NCI-H1694 treated with DMSO at 0.1 percent for 48 hours (cell line): ENCODE results near the gene ARPP21.
A peak's percentile ranks its signal among the peaks of the same experiment; 100 is the strongest.

Source experiments
- DNase-seq: peaks from one replicate; lab custom pipeline; 2025; lab: John Stamatoyannopoulos, UW

ARPP21 gene

GRCh38 chr3:35641920-35642527, 2.7 kb downstream of the ARPP21 start:
- no peak for DNase-seq

DNA sequence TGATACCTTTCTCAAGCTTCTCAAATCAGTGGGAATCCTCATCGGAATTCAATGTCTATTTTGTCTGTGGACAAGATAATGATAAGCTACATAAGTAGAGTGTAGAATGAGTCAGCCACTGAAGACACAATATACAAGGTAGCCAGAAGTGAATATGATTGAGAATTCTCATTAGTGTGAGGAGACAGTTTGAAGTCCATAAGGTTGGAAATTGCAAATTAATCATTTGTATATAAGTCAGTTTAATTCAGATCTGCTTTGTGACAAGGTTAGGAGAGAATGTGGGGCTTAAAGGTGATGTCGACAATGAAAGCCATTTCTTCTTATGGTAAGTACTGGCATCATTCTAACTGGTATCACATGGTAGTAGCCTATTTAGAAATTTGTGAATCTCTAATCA, 4.2 kb downstream of the ARPP21 start:
- no peak for DNase-seq

- no peak for DNase-seq
Observed at GRCh38 chr3:35644451-35644850, 5.1 kb downstream of the ARPP21 start.

DNA sequence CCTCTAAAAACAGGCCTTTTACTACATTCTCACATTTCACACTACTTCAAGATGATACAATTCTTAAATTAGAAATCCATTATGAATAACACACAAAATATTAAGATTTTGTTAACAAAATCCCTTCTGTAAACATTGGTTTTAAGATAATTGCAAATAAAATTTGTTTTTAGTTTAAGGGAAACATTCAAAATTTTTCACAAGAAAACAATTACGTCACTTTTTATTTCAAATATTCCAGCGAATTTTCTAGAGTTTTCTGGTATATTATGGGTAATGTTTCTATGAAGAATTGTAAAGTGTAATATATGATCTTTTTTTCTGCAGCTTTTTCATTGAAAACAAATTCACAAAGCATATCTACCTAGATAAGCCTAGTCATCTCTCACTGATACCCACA, 5.9 kb downstream of the ARPP21 start:
- no peak for DNase-seq

- DNase-seq, result no peak
Observed at GRCh38 chr3:35646081-35646480, 6.8 kb downstream of the ARPP21 start.

- no peak for DNase-seq
Observed at GRCh38 chr3:35647461-35647860, 8.1 kb downstream of the ARPP21 start.

DNA sequence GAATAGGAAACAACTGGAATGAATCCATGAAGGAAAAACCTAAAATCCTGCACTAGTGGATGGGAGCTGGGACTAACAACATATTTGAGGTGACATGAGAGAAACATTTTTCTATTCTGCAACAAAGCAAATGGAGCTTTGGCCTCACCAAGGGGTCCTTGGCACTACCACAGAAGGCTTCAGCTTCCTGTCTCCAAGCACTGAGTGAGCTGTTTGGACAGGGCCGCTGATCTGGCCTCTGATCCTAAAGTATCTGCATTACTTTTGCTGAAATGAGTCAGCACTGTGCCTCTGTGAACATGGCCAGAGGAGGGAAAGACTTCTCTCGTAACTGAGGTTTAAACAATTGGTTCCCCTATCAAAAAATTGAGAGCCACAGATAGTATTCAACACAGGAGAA, 9.0 kb downstream of the ARPP21 start:
- no peak for DNase-seq

GRCh38 chr3:35649405-35649804, 10.1 kb downstream of the ARPP21 start:
- no peak for DNase-seq

DNA sequence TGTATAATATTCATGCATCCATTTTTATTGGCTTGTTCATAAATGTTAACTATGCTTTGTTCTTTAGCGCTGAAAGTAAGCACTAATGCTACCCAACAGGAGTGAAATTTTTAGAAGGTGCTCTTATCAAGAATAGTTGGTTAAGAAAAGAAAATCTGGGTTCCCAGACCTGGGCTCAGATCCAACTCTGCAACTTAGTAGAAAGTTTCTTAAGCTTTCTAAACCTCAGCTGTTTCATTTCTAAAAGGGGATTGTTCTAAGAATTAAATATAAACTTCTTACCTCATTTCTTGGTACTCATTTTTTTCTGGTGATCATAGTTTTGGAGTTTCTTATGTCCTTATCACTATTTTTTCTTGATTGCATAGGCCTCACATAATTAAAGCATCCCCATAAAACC, 12.1 kb downstream of the ARPP21 start:
- DNase-seq, result no peak

DNA sequence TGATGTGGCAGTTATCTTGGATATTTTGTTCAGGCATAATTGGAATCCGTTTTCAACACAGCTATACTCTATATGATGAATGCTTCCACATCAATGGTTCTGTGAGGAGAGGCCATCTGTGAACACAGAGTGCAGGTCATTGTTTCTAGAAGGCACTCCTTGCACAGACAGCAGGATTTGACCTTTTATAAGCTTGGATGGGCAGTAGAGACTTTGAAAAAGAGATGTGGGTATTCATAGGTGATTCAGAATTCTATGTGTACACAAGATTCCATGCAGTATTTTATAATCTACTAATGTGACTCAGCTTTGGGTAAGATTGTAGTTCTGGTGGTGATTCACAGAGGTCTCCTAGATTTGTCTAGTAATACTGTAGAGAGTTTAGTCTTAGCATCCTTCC, 12.5 kb downstream of the ARPP21 start:
- peak; percentile 3 for DNase-seq

- no peak for DNase-seq
Observed at GRCh38 chr3:35653347-35653746, 14.0 kb downstream of the ARPP21 start.

- no peak for DNase-seq
Observed at GRCh38 chr3:35654476-35654875, 15.2 kb downstream of the ARPP21 start.

DNA sequence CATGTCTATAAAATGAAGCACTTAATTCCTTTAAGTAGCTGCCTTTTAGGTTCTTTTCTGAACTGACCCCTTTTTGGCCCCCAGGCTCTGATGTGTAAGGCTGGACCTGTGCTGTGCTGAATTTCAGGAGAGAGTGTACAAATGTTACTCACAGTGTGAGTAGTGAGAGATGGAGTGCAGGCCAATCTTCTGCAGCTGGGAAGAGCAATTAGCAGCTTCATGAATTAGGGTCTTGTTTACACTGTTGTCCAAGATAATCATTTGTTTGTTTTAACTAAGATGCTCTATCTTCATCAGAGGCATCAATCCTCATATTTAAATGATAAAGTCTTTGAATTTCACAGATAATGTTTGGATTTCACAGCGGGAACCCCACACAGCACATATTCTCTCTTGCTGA, 19.4 kb downstream of the ARPP21 start:
- no peak for DNase-seq

GRCh38 chr3:35659768-35660167, 20.4 kb downstream of the ARPP21 start:
- no peak for DNase-seq

DNA sequence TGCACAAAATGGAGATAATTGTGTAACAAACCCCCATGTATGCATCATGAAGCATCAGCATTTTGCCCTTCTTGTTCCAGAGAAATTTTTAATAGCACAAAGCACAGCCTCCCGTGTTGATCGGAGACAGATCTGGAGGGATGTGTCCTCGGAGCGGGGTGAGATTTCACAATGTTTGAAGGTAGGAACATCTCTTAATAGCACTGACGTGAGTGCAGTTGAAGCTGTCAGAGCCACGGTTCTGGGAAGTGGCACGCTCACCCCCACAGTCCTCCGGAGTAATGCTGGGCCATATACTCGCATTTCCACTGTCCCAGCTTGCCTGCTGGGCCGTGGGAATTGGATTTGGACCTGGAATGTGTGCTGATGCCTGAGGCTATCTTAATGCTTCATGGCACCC, 24.1 kb downstream of the ARPP21 start:
- no peak for DNase-seq

DNA sequence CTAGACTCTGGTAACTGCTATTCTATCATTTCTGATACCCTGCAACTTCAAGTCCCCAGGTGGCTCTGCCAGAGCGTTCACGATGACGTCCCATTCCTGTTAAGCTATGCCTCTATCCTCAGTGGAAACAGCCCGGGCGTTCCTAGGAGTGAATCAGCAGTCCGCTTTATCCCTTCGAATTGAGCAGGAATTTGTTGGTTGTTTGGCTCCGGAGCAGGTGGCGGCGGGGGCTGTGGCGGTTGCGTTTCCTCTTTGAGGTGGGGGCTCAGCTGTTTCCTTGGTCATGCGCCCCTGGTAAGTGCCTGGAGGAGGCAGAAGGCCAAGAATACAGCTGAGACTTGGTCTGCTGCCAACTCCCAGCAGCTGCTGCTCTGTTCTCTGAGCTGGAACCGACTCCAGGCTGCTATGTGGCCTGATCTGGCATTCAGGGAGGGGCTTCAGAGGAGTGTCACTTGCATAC, 25.2 kb downstream of the ARPP21 start:
- peak; percentile 81 for DNase-seq

DNA sequence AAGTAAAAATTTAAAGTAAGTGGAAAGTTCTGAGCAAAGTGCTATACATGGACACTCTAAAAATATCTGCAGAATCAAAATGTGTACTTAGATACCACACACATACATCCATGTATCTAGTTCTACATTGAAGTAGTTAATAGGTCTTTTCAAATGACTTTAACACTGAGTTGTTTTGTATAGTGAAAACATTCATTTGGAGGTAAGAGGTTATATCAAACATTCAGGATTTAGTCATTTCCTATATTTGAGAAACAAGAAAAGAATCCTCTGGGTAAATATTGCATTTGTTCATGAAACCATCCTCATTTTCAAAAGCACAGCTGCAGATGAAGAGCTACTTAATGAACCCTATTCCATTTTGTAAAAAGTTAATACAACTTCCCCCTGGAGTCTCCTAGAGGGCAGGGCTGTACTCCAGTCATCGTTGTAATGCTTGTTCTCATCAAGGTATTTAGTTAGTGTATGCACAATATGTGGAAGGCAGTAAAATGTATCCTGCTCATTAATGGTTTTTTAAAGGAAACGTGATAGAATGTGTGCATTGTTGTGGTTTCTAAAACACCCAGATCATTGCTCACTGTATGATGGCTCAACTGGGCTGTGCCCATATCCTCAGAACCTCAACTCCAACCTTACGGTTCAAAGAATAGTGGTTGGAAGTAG, 26.2 kb downstream of the ARPP21 start:
- no peak for DNase-seq

- DNase-seq, result no peak
Observed at GRCh38 chr3:35666888-35667287, 27.6 kb downstream of the ARPP21 start.

DNA sequence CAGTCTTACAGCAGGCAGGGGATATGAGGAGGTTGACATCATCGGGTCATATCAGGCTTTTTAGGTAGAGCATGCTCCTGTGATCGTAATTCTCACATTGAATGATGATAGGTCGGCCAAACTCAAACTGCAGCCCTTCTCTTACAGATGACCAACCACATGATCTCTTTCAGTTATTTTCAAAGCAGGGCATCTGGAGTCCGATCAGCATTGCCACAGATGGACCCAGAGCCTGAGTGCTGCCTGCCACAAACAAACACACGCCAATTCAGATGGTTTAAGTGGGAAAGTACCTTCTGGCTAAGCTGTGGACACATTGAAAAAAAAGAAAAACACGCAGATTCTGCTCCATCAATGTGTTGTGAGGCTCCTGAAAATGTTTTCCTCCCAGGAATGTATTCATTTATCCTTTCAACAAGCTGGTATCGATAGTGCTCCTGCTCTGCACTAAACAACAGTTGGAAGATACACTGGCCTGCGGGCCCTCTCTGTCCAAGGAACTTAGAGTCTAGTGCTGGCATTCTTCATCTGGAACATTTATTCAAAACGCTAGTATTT, 31.2 kb downstream of the ARPP21 start:
- DNase-seq, result no peak

DNA sequence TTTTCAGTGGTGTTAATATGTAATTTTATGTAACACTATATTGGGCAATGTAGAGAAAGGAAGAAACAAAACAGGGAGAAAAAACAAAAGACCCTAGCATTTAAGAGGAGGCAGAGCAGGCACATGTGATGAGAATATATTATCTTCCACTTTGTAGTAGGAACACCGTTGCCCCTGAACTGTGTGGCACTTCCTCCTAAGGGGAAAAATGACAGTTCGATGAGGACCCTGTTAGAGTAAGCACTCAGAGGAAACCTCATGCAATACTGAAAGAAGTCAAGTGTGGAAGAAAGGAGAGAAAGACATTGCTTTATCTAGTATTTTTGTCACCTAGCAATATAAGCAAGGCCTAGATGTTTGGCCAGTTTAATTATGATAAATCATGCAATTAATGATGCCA, 32.2 kb downstream of the ARPP21 start:
- no peak for DNase-seq

DNA sequence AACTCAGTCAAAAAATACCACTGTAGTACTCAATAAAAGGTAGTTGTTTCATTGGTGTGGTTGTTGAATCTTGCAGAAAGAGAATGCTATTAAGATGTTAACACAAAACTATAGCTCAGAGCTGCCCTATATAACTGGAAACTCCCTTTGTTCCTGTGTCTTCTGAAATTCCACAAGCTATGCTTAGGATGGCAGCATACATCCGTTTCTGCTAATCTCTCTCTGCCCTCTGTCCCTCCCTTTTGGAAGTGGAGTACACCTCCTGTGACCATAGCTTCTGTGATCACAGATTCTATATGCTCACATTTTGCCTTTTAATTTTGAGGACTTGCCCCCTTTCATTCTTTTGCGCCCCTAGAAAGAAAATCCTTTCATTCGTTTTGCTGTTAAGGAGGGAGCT, 33.7 kb downstream of the ARPP21 start:
- DNase-seq, result no peak

DNA sequence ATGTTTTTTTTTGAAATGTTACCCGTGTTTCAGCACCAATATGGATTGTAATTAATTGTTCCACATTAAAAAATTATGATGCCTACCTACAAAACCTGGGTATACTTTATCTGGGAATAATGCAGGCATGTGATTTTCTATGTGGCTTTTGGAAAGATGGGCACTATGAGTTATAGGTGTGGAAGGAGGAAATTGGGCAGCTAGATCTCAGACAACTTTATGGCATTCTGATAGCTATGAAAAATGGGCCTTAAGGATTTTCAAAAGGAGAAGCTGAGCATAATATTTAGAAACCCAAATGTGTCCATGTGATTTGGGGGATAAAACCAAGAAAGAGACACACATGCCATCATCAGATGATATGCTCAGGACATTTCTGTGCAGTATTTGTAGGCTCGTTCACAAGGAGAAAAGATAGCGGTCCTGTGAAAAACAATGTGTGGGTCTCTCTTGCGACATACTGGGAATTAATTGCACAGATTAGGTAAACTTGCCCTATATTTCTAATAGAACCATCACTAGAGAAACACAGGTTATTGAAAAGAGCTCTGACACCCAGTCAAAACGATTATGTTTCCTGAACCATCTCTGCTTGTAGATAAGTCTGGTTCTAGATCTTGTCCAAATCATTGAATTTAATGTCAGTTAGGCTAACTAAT, 35.3 kb downstream of the ARPP21 start:
- DNase-seq, result no peak

DNA sequence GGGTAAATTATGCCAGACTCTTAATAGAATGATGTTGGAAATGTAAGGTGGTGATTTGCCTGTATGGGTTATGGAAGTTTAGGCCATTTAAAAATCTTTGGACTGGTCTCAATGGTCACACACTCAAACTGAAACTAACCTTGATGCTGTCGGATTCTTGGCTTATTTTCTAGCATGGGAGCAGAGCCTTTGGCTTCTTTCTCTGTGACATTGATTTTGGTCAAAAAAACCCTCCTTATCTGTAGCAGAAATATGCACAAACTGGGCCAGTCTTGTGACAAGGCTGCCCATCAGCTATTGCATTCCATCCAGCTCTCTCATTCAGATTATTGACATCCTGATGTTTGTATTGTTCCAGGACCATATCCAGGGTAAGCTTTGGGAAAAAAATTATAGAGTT, 35.9 kb downstream of the ARPP21 start:
- DNase-seq, result no peak
